D341Med (cell line): ENCODE data around the gene RGL1.

Experiments
- DNase-seq: peaks from one replicate; pipeline ENCODE4 v3.0.0; 2012; ENCODE audit warnings: low spot score

RGL1 gene

GRCh38 chr1:183787704-183788103, 17.2 kb upstream of the RGL1 start:
- no peak for DNase-seq

GRCh38 chr1:183791319-183791718, 13.6 kb upstream of the RGL1 start:
- DNase-seq: no peak

GRCh38 chr1:183792300-183792699, 12.6 kb upstream of the RGL1 start:
- no peak for DNase-seq

- no peak for DNase-seq
Measured at GRCh38 chr1:183794088-183794487, 10.8 kb upstream of the RGL1 start.

- no peak for DNase-seq
Measured at GRCh38 chr1:183800449-183800848, 4.5 kb upstream of the RGL1 start.

- DNase-seq: no peak
Measured at GRCh38 chr1:183801649-183802048, 3.3 kb upstream of the RGL1 start.

- no peak for DNase-seq
Measured at GRCh38 chr1:183804387-183804786, 533 bp upstream of the RGL1 start.

- no peak for DNase-seq
Measured at GRCh38 chr1:183806125-183806524, 1.2 kb downstream of the RGL1 start.

GRCh38 chr1:183806675-183807074, 1.8 kb downstream of the RGL1 start:
- no peak for DNase-seq

- no peak for DNase-seq
Measured at GRCh38 chr1:183807549-183808168, 2.7 kb downstream of the RGL1 start.

GRCh38 chr1:183808296-183809027, 3.5 kb downstream of the RGL1 start:
- no peak for DNase-seq

- DNase-seq: no peak
Measured at GRCh38 chr1:183810121-183810520, 5.2 kb downstream of the RGL1 start.

- DNase-seq: no peak
Measured at GRCh38 chr1:183810756-183811544, 6.0 kb downstream of the RGL1 start.

- DNase-seq: no peak
Measured at GRCh38 chr1:183812128-183812527, 7.2 kb downstream of the RGL1 start.

- DNase-seq: no peak
Measured at GRCh38 chr1:183812686-183813569, 8.0 kb downstream of the RGL1 start.

- DNase-seq: no peak
Measured at GRCh38 chr1:183814121-183814681, 9.3 kb downstream of the RGL1 start.

- DNase-seq: no peak
Measured at GRCh38 chr1:183816110-183816509, 11.2 kb downstream of the RGL1 start.

GRCh38 chr1:183817576-183818288, 12.8 kb downstream of the RGL1 start:
- DNase-seq: no peak

- no peak for DNase-seq
Measured at GRCh38 chr1:183819059-183819458, 14.1 kb downstream of the RGL1 start.

GRCh38 chr1:183821309-183821888, 16.5 kb downstream of the RGL1 start:
- no peak for DNase-seq
